ENCODE measurements around the gene NUDC. TPM values are rescaled to one million over a fixed set of nuclear protein-coding genes. Genes with fewer than 3 reads are reported as not detected.

NUDC gene
- total and polyA plus RNA-seq, 2 of the 13 experiments (the other 11 are each of a cell fraction or from before 2014, with no cell fraction given) = 34.7 to 104 TPM

DNA sequence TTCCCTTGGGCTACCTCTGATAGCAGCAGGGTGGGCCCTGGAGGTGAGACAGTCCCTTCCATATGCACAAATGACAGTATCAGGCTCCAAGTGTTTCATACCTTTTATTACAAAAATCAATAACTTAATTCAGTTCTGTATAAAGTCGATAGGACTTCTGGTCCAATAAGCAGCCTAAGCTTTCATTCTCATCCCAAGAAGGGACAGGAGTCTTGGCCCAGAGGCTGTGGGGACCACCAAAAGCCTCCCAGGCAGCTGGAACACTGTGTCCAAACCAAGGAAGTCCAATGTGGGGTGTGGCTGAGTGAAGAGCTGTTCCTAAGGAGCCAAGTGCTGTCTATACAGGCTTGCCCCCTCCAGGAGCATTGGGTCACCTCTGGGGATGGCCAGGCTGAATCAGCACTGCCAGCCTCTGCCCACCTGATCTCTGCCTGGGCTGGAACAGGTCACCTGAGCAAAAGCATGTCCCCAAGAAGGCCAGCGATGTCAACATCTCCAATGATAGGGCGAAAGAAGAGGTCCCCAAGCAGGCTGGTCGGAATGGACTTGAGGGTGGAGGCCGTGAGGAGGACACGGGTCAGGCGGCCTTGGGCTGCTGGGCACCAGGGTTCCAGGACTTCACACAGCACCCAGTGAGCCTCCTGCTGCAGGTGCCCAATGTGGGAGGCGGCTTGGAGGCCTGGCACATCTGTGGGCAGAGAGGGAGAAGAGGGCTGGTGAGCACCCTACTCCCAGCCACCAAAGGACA, 10.0 kb upstream of the NUDC start (continued):
- TF ChIP-seq PRMT3 (CRISPR knock-in tag; IDR thresholded peaks at IDR 0.05; ENCODE audit: borderline replicate concordance, low read depth) (no peak), GABPA (IDR thresholded peaks at IDR 0.05; ENCODE audit: low read depth, low read length) (no peak), GABPA (CRISPR knock-in tag; IDR thresholded peaks at IDR 0.05; ENCODE audit: low read depth) (no peak), ZMYM4 (CRISPR knock-in tag; IDR thresholded peaks at IDR 0.05) (no peak), NRL (CRISPR knock-in tag; IDR thresholded peaks at IDR 0.05; ENCODE audit: borderline replicate concordance) (no peak), PHB2 (IDR thresholded peaks at IDR 0.05; ENCODE audit: partially characterized antibody) (no peak), REPIN1 (CRISPR knock-in tag; IDR thresholded peaks at IDR 0.05; ENCODE audit: borderline replicate concordance, low read depth) (no peak; the same call in 1 of the 2 replicates), ZNF773 (CRISPR knock-in tag; IDR thresholded peaks at IDR 0.05; ENCODE audit: borderline replicate concordance) (no peak), MBNL3 (CRISPR knock-in tag; conservative IDR thresholded peaks at IDR 0.05) (no peak), TBX2 (CRISPR knock-in tag; IDR thresholded peaks at IDR 0.05; ENCODE audit: borderline replicate concordance) (no peak), ZNF850 (CRISPR knock-in tag; conservative IDR thresholded peaks at IDR 0.05) (no peak), ZNF333 (CRISPR knock-in tag; IDR thresholded peaks at IDR 0.05; ENCODE audit: borderline replicate concordance) (no peak), ZNF777 (CRISPR knock-in tag; IDR thresholded peaks at IDR 0.05) (no peak), HIVEP1 (CRISPR knock-in tag; IDR thresholded peaks at IDR 0.05) (no peak), PITX1 (CRISPR knock-in tag; IDR thresholded peaks at IDR 0.05) (no peak), ZNF841 (CRISPR knock-in tag; IDR thresholded peaks at IDR 0.05; ENCODE audit: borderline replicate concordance) (no peak)
- TF ChIP-seq, protein P1, sequence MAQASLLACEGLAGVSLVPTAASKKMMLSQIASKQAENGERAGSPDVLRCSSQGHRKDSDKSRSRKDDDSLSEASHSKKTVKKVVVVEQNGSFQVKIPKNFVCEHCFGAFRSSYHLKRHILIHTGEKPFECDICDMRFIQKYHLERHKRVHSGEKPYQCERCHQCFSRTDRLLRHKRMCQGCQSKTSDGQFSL (CRISPR knock-in tag; IDR thresholded peaks at IDR 0.05) = no peak
- TF ChIP-seq, protein P2, sequence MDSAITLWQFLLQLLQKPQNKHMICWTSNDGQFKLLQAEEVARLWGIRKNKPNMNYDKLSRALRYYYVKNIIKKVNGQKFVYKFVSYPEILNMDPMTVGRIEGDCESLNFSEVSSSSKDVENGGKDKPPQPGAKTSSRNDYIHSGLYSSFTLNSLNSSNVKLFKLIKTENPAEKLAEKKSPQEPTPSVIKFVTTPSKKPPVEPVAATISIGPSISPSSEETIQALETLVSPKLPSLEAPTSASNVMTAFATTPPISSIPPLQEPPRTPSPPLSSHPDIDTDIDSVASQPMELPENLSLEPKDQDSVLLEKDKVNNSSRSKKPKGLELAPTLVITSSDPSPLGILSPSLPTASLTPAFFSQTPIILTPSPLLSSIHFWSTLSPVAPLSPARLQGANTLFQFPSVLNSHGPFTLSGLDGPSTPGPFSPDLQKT (CRISPR knock-in tag; IDR thresholded peaks at IDR 0.05; ENCODE audit: borderline replicate concordance) = no peak
- TF ChIP-seq, protein P3, sequence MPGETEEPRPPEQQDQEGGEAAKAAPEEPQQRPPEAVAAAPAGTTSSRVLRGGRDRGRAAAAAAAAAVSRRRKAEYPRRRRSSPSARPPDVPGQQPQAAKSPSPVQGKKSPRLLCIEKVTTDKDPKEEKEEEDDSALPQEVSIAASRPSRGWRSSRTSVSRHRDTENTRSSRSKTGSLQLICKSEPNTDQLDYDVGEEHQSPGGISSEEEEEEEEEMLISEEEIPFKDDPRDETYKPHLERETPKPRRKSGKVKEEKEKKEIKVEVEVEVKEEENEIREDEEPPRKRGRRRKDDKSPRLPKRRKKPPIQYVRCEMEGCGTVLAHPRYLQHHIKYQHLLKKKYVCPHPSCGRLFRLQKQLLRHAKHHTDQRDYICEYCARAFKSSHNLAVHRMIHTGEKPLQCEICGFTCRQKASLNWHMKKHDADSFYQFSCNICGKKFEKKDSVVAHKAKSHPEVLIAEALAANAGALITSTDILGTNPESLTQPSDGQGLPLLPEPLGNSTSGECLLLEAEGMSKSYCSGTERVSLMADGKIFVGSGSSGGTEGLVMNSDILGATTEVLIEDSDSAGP (CRISPR knock-in tag; IDR thresholded peaks at IDR 0.05; ENCODE audit: borderline replicate concordance) = no peak
- TF ChIP-seq, protein P4, sequence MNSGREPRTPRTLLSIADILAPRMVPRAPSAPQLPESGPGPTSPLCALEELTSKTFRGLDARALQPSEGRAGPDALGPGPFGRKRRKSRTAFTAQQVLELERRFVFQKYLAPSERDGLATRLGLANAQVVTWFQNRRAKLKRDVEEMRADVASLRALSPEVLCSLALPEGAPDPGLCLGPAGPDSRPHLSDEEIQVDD (CRISPR knock-in tag; IDR thresholded peaks at IDR 0.05; ENCODE audit: borderline replicate concordance) = no peak
- TF ChIP-seq, protein P5, sequence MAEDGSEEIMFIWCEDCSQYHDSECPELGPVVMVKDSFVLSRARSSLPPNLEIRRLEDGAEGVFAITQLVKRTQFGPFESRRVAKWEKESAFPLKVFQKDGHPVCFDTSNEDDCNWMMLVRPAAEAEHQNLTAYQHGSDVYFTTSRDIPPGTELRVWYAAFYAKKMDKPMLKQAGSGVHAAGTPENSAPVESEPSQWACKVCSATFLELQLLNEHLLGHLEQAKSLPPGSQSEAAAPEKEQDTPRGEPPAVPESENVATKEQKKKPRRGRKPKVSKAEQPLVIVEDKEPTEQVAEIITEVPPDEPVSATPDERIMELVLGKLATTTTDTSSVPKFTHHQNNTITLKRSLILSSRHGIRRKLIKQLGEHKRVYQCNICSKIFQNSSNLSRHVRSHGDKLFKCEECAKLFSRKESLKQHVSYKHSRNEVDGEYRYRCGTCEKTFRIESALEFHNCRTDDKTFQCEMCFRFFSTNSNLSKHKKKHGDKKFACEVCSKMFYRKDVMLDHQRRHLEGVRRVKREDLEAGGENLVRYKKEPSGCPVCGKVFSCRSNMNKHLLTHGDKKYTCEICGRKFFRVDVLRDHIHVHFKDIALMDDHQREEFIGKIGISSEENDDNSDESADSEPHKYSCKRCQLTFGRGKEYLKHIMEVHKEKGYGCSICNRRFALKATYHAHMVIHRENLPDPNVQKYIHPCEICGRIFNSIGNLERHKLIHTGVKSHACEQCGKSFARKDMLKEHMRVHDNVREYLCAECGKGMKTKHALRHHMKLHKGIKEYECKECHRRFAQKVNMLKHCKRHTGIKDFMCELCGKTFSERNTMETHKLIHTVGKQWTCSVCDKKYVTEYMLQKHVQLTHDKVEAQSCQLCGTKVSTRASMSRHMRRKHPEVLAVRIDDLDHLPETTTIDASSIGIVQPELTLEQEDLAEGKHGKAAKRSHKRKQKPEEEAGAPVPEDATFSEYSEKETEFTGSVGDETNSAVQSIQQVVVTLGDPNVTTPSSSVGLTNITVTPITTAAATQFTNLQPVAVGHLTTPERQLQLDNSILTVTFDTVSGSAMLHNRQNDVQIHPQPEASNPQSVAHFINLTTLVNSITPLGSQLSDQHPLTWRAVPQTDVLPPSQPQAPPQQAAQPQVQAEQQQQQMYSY (CRISPR knock-in tag; IDR thresholded peaks at IDR 0.05) = no peak
- TF ChIP-seq, protein P6, sequence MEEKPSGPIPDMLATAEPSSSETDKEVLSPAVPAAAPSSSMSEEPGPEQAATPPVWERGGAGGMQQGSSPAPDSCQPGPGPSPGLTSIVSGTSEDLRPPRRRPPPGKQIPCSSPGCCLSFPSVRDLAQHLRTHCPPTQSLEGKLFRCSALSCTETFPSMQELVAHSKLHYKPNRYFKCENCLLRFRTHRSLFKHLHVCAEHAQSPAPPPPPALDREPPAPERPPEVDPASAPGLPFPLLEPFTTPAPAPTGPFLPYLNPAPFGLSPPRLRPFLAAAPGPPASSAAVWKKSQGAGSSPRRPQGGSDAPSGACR (CRISPR knock-in tag; IDR thresholded peaks at IDR 0.05) = no peak

Measured in HepG2 (cell line).